GM18951 (cell line): ENCODE measurements around the gene SFSWAP.

ENCODE experiments used
- POLR2A ChIP-seq: IDR thresholded peaks from 4 replicates; pipeline ENCODE4 v1.6.1; 2011; ENCODE audit warnings: mild to moderate bottlenecking; ENCODE audit not compliant: insufficient read length, insufficient read depth; ENCODE audit errors: extremely low read depth
- in situ Hi-C: fragments of 300-500 bp; cut with MboI; formaldehyde crosslinking; loops from one replicate; pipeline ENCODE4 v1.12.0; 2022; ENCODE audit warnings: low sequenced_read_pairs, mixed read lengths, inconsistent platforms; ENCODE audit not compliant: unreplicated experiment

Gene SFSWAP

DNA sequence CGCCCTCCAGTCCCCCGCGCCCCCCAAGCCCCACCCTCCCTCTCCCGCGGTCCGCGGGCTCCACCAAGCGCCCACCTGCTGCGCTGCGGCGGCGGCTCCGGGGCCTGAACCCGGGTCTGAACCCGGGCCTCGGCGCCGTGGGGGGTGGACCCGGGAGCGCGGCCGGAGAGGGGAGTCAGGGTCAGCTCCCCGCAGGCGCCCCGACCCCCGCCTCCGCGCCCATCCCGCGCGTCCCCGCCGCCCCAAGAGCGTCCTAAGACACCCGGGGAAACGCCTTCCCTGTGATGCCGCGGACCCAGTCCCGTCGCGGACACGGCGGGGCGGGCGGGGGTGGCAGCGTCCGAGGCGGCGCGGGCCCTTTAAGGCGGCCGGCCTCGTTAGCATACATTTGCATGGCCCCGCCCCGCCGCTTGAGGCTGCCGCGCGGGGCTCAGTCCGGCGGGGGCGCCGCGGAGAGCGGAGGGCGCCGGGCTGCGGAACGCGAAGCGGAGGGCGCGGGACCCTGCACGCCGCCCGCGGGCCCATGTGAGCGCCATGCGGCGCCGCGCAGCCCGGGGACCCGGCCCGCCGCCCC lies 117.2 kb downstream of the SFSWAP start, which contains the start of gene MMP17:
Gene MMP17, plus strand, starts transcription at position 433 of the 574 bp plus-strand sequence. Its CDS starts 102 bp downstream, at position 535.
- in situ Hi-C loops = no loop called here
- peak; percentile 59 for TF ChIP-seq POLR2A

DNA sequence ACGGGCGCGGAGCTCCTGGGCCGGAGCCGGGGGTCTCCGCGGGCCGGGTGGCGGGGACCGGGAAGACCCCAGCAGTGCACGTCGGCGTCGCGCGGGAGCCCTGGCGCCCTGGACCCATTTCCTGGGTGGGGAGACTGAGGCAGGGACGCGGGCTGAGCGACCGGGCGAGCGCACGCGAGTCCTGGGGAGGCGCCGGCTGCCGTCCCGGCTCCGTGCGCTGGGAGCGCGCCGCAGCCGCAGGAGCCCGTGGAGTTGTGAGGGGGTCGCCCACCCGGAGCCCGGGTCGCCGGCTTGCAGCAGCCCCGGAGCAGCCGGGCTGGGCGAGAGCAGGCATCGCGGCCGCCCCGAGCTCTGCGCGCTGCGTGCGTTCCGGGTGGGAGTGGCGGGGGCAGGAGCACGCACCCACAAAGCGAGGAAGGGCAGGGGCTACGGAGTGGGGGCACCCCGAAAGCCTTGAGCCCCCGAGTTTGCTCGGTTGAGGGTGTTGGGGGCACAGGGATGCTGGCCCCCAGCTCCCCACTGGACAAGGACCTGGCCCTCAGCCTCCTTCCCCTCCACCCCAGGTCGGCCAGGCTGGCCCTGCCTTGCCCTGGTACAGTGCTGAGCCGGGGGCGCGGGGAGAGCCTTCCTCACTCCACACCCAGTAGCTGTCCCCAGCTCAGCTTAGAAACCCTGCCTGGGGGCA lies 117.9 kb downstream of the SFSWAP start:
- in situ Hi-C loops = no loop called here
- TF ChIP-seq POLR2A = no peak

DNA sequence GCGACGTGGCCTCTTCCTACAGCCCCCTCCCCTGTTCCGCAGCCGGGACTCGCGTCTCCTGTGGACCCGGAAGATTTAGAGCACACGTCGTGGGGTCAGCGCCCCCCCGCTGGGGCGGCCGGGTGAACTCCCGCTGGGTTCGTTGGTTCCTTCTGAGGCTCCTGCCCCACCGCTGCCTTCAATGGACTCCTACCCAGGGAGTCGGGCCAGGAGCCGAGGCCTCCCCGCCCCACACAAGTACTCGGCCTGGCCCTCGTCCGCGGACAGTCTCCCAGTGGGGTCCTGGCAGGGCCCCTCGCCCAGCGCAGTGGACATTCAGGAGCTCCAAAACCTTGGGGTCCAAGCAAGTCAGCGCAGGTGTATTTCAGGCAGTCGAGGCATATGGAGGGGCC lies 118.5 kb downstream of the SFSWAP start:
- TF ChIP-seq POLR2A = no peak
- in situ Hi-C loops = no loop called here

DNA sequence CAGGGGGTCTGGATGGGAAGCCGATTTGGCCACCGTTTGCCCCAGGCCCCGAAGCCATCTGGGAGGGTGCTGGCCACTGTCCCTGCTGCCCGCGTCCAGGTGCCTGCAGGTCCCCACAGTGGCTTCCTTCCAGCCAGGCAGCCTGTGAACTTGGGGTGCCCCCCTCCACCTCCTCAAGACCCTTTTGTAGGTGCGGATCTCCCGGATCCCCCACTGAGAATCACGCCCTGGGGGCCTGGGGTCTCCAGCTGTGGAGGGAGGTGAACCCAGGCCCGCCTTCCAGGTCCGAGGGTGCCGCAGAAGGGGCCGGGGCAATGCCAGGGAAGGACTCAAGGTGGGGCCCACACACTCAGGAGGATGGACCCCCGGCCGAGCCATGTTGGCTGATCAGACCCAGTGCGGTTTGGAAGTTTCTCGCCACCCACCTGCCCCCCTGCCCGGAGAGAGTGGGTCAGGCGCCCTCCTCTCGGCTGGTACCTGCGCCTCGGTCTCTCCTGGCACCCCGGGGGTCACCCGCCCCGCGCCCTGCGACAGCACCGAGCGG lies 119.0 kb downstream of the SFSWAP start:
- TF ChIP-seq POLR2A = no peak
- in situ Hi-C loops = no loop called here

DNA sequence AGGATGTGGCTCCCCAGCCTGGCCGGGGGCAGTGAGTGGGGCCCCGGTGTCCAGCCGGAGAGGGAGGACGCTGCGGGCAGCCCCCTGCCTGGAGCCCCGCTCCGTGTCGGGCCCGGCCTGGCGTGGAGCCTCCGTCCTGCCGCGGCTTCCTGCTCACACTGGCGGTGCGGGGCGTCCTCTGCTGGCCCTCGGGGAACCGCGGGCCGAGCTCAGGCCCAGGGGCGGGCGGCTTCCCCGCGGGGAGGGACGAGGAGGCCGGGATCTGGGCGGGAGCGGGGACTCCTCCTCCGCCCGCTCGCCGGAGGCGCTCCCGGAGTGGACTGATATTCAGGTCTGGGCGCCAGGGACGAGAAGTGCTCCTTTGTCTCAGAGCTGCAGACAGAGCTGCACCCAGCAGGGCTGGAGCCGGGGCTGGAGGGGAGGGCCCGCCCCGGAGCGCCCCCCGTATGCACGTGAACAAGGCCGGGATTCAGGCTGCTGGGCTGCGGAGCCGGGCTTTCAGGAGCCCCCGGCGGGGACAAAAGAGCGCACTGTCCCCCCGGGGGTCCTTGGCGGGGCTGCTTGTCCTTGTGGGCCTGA lies 119.5 kb downstream of the SFSWAP start:
- in situ Hi-C loops = no loop called here
- TF ChIP-seq POLR2A = no peak

DNA sequence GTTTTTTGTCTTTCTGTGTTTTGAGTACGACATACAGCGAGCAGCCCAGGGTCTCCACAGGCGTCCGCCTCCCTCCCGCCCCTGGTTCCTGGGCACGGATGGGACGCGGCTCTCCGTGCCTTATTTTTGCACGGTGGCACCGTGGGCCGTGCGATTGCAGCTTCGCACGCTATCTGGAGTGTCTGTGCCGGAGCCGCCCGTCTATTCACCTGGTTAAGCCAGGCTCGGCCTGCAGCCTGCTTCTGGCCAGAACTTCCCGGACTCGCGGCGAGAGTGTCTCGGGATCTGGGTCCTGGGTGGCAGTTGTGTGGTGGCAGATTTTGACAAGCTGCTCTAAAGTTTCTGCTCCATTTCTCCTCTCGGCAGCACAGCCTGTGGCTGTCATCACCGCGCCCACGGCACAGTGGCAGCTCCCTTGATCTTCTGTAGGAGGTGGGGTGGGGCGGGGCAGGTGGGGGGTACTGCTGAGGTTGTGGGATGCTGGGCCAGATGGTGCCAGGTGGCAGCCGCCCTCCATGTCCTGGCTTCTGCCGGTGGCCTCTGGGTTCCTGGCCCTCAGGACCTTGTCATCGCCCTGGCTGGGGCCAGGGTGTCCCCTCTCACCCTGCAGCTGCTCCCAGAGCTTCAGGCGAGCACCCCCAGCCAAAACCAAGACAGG lies 120.2 kb downstream of the SFSWAP start:
- no peak for TF ChIP-seq POLR2A
- in situ Hi-C loops = no loop called here

DNA sequence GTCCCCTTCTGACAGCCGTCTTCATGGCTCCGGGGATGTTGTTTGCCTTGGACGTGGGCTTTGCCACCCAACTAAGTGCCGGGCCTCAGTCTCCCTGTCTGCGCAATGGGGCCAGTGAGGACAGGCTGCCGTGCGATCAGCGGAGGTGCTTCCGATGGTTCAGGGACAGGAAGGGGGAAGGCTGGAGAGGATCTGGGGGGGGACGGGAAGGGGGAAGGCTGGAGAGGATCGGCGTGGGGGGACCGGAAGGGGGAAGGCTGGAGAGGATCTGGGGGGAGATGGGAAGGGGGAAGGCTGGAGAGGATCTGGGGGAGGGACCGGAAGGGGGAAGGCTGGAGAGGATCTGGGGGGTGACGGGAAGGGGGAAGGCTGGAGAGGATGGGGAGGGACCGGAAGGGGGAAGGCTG lies 120.7 kb downstream of the SFSWAP start:
- in situ Hi-C loops = no loop called here
- no peak for TF ChIP-seq POLR2A

DNA sequence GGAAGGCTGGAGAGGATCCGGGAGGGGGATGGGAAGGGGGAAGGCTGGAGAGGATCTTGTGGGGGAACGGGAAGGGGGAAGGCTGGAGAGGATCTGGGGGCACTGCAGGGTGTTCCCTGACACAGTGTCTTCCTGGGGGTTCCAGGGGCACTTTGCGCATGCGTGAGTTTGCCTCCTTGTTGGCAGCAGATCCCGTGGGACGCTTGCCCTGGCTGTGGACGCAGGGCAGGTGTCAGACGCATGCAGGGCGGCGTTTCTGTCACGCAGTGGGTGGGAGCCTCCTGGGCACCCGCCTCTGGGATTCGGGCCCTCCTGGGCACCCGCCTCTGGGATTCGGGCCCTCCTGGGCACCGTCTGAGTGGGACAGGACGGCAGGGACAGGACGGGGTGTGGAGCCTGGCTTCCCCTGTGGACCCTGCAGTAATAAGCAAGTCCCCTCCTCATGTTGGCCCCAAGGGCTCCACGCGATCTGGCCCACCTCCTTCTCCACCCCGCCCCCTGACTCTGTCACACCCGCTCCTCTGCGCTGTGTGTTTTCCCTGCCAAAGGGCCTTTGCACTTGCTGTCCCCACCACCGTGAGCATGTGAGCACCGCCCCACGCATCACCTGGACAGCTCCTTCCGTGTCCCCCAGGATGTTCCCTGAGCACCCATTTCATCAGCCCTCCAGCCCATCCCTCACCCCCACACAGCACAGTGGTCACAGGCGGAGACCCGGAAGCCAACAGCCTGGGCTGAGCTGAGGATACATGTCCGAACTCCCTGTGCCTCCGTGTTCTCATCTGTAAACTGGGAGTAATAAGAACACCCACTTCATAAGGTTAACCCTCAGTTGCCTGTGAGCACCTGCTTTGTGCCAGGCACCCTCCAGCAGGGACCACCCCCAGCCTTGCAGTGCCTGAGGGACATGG lies 121.7 kb downstream of the SFSWAP start:
- TF ChIP-seq POLR2A = no peak
- in situ Hi-C loops = no loop called here

DNA sequence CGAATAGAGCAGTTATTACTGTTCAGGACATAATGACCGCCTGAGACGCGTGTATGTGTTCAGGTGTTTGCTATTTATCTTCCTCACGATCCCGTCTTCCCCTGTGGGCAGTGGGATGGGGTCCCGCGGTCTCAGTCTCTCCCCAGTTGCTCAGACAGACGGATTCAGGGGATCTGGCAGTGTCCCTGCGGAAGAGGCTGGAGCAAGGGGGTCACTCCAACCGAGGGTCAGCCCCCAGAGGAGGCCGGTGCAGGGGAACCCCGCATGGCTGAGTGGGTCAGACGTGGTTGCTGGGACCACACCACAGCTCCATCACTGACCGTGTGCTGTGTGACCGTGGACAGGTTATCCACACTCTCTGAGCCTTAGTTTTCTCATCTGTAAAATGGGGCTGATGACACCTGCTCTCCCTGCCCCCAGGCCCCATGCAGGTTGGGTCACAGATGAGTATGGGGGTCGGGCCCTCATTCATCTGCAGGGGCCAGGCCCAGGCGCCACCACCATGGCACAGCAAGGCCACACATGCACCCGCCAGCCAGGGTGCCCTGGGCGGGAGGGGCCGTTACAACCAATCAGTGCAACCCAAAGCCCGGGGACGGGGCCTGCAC lies 122.5 kb downstream of the SFSWAP start:
- in situ Hi-C loops = no loop called here

DNA sequence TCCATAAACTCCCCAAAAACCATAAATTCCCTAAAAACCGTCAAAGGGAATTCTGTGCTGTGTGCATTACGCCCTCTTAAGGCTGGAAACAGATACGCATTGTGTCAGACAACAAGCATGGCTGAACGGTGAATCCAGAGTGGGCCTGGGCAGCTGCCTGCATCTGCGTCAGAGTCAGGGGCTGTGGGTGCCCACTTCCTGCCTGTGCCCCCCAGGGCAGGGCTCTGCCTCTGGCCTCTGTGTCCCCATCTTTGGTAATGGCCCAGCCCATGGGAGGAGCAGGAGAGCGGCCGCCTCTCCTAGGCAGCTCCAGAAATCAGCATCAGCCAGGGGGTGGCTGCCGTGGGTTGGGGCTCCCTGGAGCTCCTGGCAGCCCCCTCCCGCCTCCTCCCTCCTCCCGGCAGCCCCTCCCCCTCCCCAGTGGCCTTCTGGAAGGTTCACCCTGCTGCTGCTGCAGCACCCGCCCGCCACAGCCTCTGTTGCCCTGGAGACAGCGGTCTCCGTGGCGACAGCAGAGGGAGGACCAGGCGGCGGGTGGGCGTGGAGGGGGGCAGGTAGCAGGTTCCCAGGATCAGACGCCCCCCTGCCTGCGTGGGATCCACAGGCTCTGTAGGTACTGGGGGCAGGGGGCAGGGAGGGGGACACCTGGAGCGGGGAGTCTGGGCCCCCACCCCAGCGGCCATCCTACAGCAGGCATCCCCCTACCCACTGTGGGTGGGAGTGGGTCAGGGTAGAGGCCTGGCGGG lies 123.2 kb downstream of the SFSWAP start:
- in situ Hi-C loops = no loop called here

More for the DNA sequence above, 122.5 kb downstream of the SFSWAP start:
- TF ChIP-seq POLR2A = no peak

DNA sequence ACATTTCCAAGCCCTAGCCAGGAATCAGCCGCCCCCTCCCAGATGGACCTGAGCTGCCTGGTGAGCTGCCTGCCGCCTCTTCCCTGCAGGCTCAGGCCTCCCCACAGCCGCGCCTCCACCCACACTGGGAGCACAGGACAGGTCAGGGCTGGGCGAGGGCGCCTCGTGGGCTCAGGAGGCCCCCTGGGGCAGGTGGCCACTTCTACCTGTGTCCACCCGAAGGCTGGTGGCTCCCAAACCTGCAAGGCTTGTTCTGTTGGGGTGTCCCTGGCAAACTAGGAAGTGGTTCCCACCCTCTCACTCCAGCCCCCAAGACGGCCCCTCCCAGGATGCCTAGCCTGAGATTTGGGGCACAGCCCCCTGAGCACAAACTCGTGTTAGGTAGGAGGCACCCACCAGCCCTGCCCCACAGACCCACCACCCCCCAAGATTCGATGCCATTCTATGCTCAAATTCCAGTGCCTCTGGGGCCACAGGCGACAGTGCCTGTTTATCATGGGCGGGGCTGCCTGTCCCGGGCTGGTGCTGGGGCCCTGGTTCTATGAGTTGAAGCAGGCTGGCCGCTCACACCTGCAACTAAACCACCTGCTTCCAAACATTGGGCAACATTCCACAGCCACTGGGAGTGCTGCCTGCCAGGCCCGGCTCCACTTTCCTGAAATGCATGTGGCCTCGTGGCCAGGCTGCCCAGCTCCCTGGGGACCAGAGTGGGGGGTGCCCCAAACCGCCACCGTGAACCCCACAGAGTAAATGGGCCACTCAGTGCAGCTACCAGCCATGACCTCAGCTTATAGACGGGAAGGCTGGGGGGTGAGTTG lies 124.1 kb downstream of the SFSWAP start:
- TF ChIP-seq POLR2A = no peak
- in situ Hi-C loops = no loop called here

More for the DNA sequence above, 123.2 kb downstream of the SFSWAP start:
- TF ChIP-seq POLR2A = no peak
